Endothelial cell (in vitro differentiated cells): Measurements from ENCODE around the gene SLC26A8. TPM values are rescaled to one million over a fixed set of nuclear protein-coding genes. Genes with fewer than 3 reads are reported as not detected.

Source experiments
- DNase-seq: peaks from one replicate; pipeline ENCODE4 v3.0.0; 2021; ENCODE audit warnings: low spot score
- H3K27ac Mint-ChIP-seq: one replicate; pipeline ENCODE4 v1.8.0; 2021; ENCODE audit warnings: mixed read lengths, inconsistent platforms; ENCODE audit not compliant: unreplicated experiment
- H3K27me3 Mint-ChIP-seq: one replicate; pipeline ENCODE4 v1.8.0; 2021; ENCODE audit warnings: mild to moderate bottlenecking, moderate library complexity, mixed read lengths, inconsistent platforms; ENCODE audit not compliant: unreplicated experiment
- H3K36me3 Mint-ChIP-seq: one replicate; pipeline ENCODE4 v1.8.0; 2021; ENCODE audit warnings: mild to moderate bottlenecking, low read depth, mixed read lengths, inconsistent platforms; ENCODE audit not compliant: unreplicated experiment
- H3K4me1 Mint-ChIP-seq: one replicate; pipeline ENCODE4 v1.8.0; 2021; ENCODE audit warnings: mild to moderate bottlenecking, mixed read lengths, inconsistent platforms; ENCODE audit not compliant: unreplicated experiment
- H3K4me3 Mint-ChIP-seq: one replicate; pipeline ENCODE4 v1.8.0; 2021; ENCODE audit warnings: mild to moderate bottlenecking, mixed read lengths, inconsistent platforms; ENCODE audit not compliant: unreplicated experiment
- H3K9me3 Mint-ChIP-seq: one replicate; pipeline ENCODE4 v1.8.0; 2021; ENCODE audit warnings: mixed read lengths, inconsistent platforms; ENCODE audit not compliant: unreplicated experiment
- CTCF ChIP-seq: fragments of 200-600 bp; sonication (generic); IDR thresholded peaks from one replicate; pipeline ENCODE4 v1.5.0; 2021; ENCODE audit warnings: antibody characterized with exemption; ENCODE audit not compliant: unreplicated experiment
- total RNA-seq: library from RNA; stranded (reverse); fragmentation: NEBNext Ultra II Directional; extraction: Animal tissue kit (Norgen Biotek cat#: 25700); gene quantifications from one replicate; pipeline ENCODE4 v1.2.1, GENCODE V29; 2021; ENCODE audit not compliant: unreplicated experiment

SLC26A8 gene
- total RNA-seq, 1 donor from 2014 or later = 0.97 TPM

GRCh38 chr6:35977308-35977707, 47.1 kb downstream of the SLC26A8 start:
- no peak for TF ChIP-seq CTCF
- H3K36me3 Mint-ChIP-seq = no peaks in the 10 kb centered on the region
- no peak overlapping the region for H3K27ac Mint-ChIP-seq
- no peaks in the 10 kb centered on the region for H3K4me1 Mint-ChIP-seq
- no peaks in the 10 kb centered on the region for H3K9me3 Mint-ChIP-seq
- no peak overlapping the region for H3K4me3 Mint-ChIP-seq
- H3K27me3 Mint-ChIP-seq = peaks cover 1% of the 10 kb centered on the region
- DNase-seq = no peak

- TF ChIP-seq CTCF = no peak
- DNase-seq = no peak
- H3K27ac Mint-ChIP-seq = no peak overlapping the region
- H3K9me3 Mint-ChIP-seq = no peaks in the 10 kb centered on the region
- H3K27me3 Mint-ChIP-seq = peaks cover 1% of the 10 kb centered on the region
- H3K4me1 Mint-ChIP-seq = no peaks in the 10 kb centered on the region
- H3K36me3 Mint-ChIP-seq = no peaks in the 10 kb centered on the region
- H3K4me3 Mint-ChIP-seq = no peak overlapping the region
These were observed 50.7 kb downstream of the SLC26A8 start for GRCh38 chr6:35973670-35974222.

- no peaks in the 10 kb centered on the region for H3K4me1 Mint-ChIP-seq
- no peak for TF ChIP-seq CTCF
- H3K4me3 Mint-ChIP-seq = no peak overlapping the region
- no peaks in the 10 kb centered on the region for H3K9me3 Mint-ChIP-seq
- no peak overlapping the region for H3K27ac Mint-ChIP-seq
- H3K36me3 Mint-ChIP-seq = no peaks in the 10 kb centered on the region
- peak; percentile 34 for DNase-seq
- H3K27me3 Mint-ChIP-seq = peaks cover 1% of the 10 kb centered on the region
These were observed 51.7 kb downstream of the SLC26A8 start for GRCh38 chr6:35972471-35973367.

- H3K9me3 Mint-ChIP-seq = no peaks in the 10 kb centered on the region
- H3K4me1 Mint-ChIP-seq = no peaks in the 10 kb centered on the region
- H3K4me3 Mint-ChIP-seq = no peak overlapping the region
- H3K27ac Mint-ChIP-seq = no peak overlapping the region
- TF ChIP-seq CTCF = no peak
- no peak for DNase-seq
- no peaks in the 10 kb centered on the region for H3K36me3 Mint-ChIP-seq
- H3K27me3 Mint-ChIP-seq = peaks cover 1% of the 10 kb centered on the region
These were observed 54.3 kb downstream of the SLC26A8 start for GRCh38 chr6:35970181-35970580.

- no peaks in the 10 kb centered on the region for H3K36me3 Mint-ChIP-seq
- DNase-seq = no peak
- H3K4me3 Mint-ChIP-seq = no peak overlapping the region
- H3K4me1 Mint-ChIP-seq = no peaks in the 10 kb centered on the region
- no peak for TF ChIP-seq CTCF
- no peak overlapping the region for H3K27ac Mint-ChIP-seq
- peaks cover 1% of the 10 kb centered on the region for H3K27me3 Mint-ChIP-seq
- H3K9me3 Mint-ChIP-seq = no peaks in the 10 kb centered on the region
These were observed 54.8 kb downstream of the SLC26A8 start for GRCh38 chr6:35969646-35970045.
